CD14-positive monocyte (primary cell): Measurements from ENCODE around the gene SUSD2. TPM values are rescaled to one million over a fixed set of nuclear protein-coding genes. Genes with fewer than 3 reads are reported as not detected.

Source experiments
- DNase-seq, 3 donors: peaks; one replicate each; pipeline ENCODE4 v3.0.0-alpha.2; 2011 to 2022
- H2AFZ ChIP-seq: 2 replicates; pipeline ENCODE4 v1.6.0; 2012; ENCODE audit warnings: mild to moderate bottlenecking, low read depth, low read length, inconsistent platforms; ENCODE audit not compliant: insufficient read depth, poor library complexity, severe bottlenecking
- H3K27ac ChIP-seq, 2 donors: 1 replicate in 1 of 2; 2 replicates in 1 of 2; pipeline ENCODE4 v1.5.1; 2012 to 2013; ENCODE audit warnings: low read length in 2 of 2, control low read depth in 1 of 2, inconsistent platforms in 1 of 2, low read depth in 1 of 2, mild to moderate bottlenecking in 1 of 2
- H3K27me3 ChIP-seq, 2 donors: one replicate each; pipeline versions ENCODE4 v1.6.0 to v1.6.1; 2011 to 2013; ENCODE audit warnings: low read length in 2 of 2; ENCODE audit not compliant: control insufficient read depth in 2 of 2, insufficient read depth in 2 of 2
- H3K36me3 ChIP-seq, 2 donors: replicated peaks in 1 of 2; 1 replicate in 1 of 2; 2 replicates in 1 of 2; pipeline versions ENCODE4 v1.5.1 to v1.6.1; 2012 to 2013; ENCODE audit warnings: low read length in 2 of 2, control low read depth in 1 of 2, inconsistent platforms in 1 of 2, mild to moderate bottlenecking in 1 of 2; ENCODE audit not compliant: insufficient read depth in 2 of 2, control insufficient read depth in 1 of 2
- H3K4me1 ChIP-seq, 2 donors: 1 replicate in 1 of 2; 2 replicates in 1 of 2; pipeline versions ENCODE4 v1.5.1 to v1.6.1; 2012 to 2013; ENCODE audit warnings: low read length in 2 of 2, control low read depth in 1 of 2, inconsistent platforms in 1 of 2, mild to moderate bottlenecking in 1 of 2, moderate library complexity in 1 of 2; ENCODE audit not compliant: insufficient read depth in 2 of 2, control insufficient read depth in 1 of 2
- H3K4me2 ChIP-seq: replicated peaks from 2 replicates; pipeline ENCODE3; 2012; ENCODE audit warnings: low read length, moderate library complexity, mild to moderate bottlenecking; ENCODE audit not compliant: poor library complexity, severe bottlenecking; ENCODE audit errors: extremely low read depth
- H3K4me3 ChIP-seq, 3 experiments: fragments of 200-600 bp in 1 of 3; sonication (generic) in 1 of 3; replicated peaks in 1 of 3; 1 replicate in 2 of 3; 2 replicates in 1 of 3; pipeline ENCODE4 v1.5.1; 2011 to 2013; ENCODE audit warnings: low read length in 3 of 3, mild to moderate bottlenecking in 3 of 3, control low read depth in 2 of 3, low read depth in 2 of 3, inconsistent platforms in 1 of 3, moderate library complexity in 1 of 3
- H3K79me2 ChIP-seq: 2 replicates; pipeline ENCODE4 v1.6.0; 2012; ENCODE audit warnings: mild to moderate bottlenecking, control low read depth, inconsistent platforms, low read length, moderate library complexity; ENCODE audit not compliant: insufficient read depth
- H3K9ac ChIP-seq: 2 replicates; pipeline ENCODE4 v1.6.0; 2017; ENCODE audit warnings: low read length, mild to moderate bottlenecking; ENCODE audit not compliant: insufficient read depth, poor library complexity, severe bottlenecking
- H3K9me3 ChIP-seq, 2 donors: replicated peaks in 1 of 2; 1 replicate in 1 of 2; 2 replicates in 1 of 2; pipeline versions ENCODE4 v1.5.1 to v1.6.1; 2012 to 2013; ENCODE audit warnings: low read length in 2 of 2, control low read depth in 1 of 2; ENCODE audit not compliant: control insufficient read depth in 1 of 2, insufficient read depth in 1 of 2
- H4K20me1 ChIP-seq: 2 replicates; pipeline ENCODE4 v1.6.0; 2012; ENCODE audit warnings: mild to moderate bottlenecking, low read length, control low read depth, moderate library complexity; ENCODE audit not compliant: insufficient read depth
- H3K27ac Mint-ChIP-seq, 7 donors: one replicate each; pipeline ENCODE4 v1.8.0; 2020; ENCODE audit warnings: mild to moderate bottlenecking in 7 of 7, mixed read lengths in 7 of 7, moderate library complexity in 6 of 7, inconsistent platforms in 2 of 7
- H3K27me3 Mint-ChIP-seq, 3 donors: one replicate each; pipeline ENCODE4 v1.8.0; 2021 to 2022; ENCODE audit warnings: low read depth in 3 of 3, mild to moderate bottlenecking in 3 of 3, mixed read lengths in 3 of 3, moderate library complexity in 3 of 3, inconsistent platforms in 1 of 3
- H3K36me3 Mint-ChIP-seq, 2 donors: one replicate each; pipeline ENCODE4 v1.8.0; 2020; ENCODE audit warnings: mixed read lengths in 2 of 2, inconsistent platforms in 1 of 2, mild to moderate bottlenecking in 1 of 2
- H3K4me1 Mint-ChIP-seq: one replicate; pipeline ENCODE4 v1.8.0; 2020; ENCODE audit warnings: mild to moderate bottlenecking, mixed read lengths
- H3K4me3 Mint-ChIP-seq, 2 donors: one replicate each; pipeline ENCODE4 v1.8.0; 2020; ENCODE audit warnings: mild to moderate bottlenecking in 2 of 2, mixed read lengths in 2 of 2, moderate library complexity in 1 of 2
- H3K9me3 Mint-ChIP-seq, 7 donors: one replicate each; pipeline ENCODE4 v1.8.0; 2020 to 2022; ENCODE audit warnings: mixed read lengths in 7 of 7, mild to moderate bottlenecking in 6 of 7, moderate library complexity in 6 of 7, inconsistent platforms in 2 of 7
- CTCF ChIP-seq: fragments of 200-600 bp; IDR thresholded peaks from one replicate; pipeline ENCODE4 v1.8.0; 2022; ENCODE audit warnings: antibody characterized with exemption, mild to moderate bottlenecking
- WGBS: methylation state at CpG from one replicate; pipeline ENCODE4 v1.1.5; 2013; ENCODE audit warnings: missing lambda C conversion rate; ENCODE audit not compliant: insufficient coverage; 5-methylcytosine and 5-hydroxymethylcytosine counted together
- intact Hi-C, 2 donors: fragments of 100-400 bp; cut with micrococcal nuclease; formaldehyde crosslinking; loops; one replicate each; pipeline versions ENCODE4 v1.15.0 to v1.15.1; 2023
- polyA plus RNA-seq, 3 donors: library from polyadenylated mRNA; depleted of rRNA in 1 of 3; unstranded in 2 of 3; stranded (reverse) in 1 of 3; fragments of 300-500 nt in 2 of 3; fragments of >200 nt in 1 of 3; fragmentation: Illumina TruSeq in 2 of 3; gene quantifications; 1 replicate in 2 of 3; 2 replicates in 1 of 3; pipeline ENCODE4 v1.2.3, GENCODE V29; 2012 to 2021

The SUSD2 gene
- polyA plus RNA-seq, 3 donors, result 0.56 TPM; not detected in 2

- Mint-ChIP-seq H3K27ac (no peak overlapping the region), H3K27me3 (peaks cover 0 to 1% (median 0%) of the 10 kb centered on the region in 3 donors), H3K4me1 (no peaks in the 10 kb centered on the region), H3K36me3 (peaks cover 46 to 63% of the 10 kb centered on the region in 2 donors), H3K9me3 (no peaks in the 10 kb centered on the region), H3K4me3 (no peak overlapping the region)
- H3K36me3 ChIP-seq, result peaks cover 88 to 95% of the 10 kb centered on the region in 2 donors
- no peaks in the 10 kb centered on the region for H3K9me3 ChIP-seq
- H2AFZ ChIP-seq, result no peak overlapping the region
- H4K20me1 ChIP-seq, result peaks cover 33% of the 10 kb centered on the region
- no peak overlapping the region for H3K27ac ChIP-seq
- no peaks in the 10 kb centered on the region for H3K4me1 ChIP-seq
- H3K4me2 ChIP-seq, result no peak overlapping the region
- no peaks in the 10 kb centered on the region for H3K27me3 ChIP-seq
- H3K79me2 ChIP-seq, result no peaks in the 10 kb centered on the region
- no peak for TF ChIP-seq CTCF
- WGBS, result 96% methylated on average over 17 of the region's 20 CpGs
- no peak overlapping the region for H3K9ac ChIP-seq
- intact Hi-C loops, result no loop called here
- no peak overlapping the region for H3K4me3 ChIP-seq
- DNase-seq, result no peak
Measured at GRCh38 chr22:24166811-24167210, 14.5 kb upstream of the SUSD2 start.

- DNase-seq, result no peak
- Mint-ChIP-seq H3K9me3 (no peaks in the 10 kb centered on the region), H3K36me3 (peaks cover 48 to 71% of the 10 kb centered on the region in 2 donors), H3K4me3 (no peak overlapping the region), H3K27me3 (no peaks in the 10 kb centered on the region), H3K27ac (peak overlapping the region in 1 of 7 donors; percentile 26), H3K4me1 (no peaks in the 10 kb centered on the region)
- H3K27ac ChIP-seq, result no peak overlapping the region
- no peak overlapping the region for H3K4me3 ChIP-seq
- H3K27me3 ChIP-seq, result no peaks in the 10 kb centered on the region
- H4K20me1 ChIP-seq, result peaks cover 7% of the 10 kb centered on the region
- no peaks in the 10 kb centered on the region for H3K79me2 ChIP-seq
- H3K36me3 ChIP-seq, result peaks cover 89 to 93% of the 10 kb centered on the region in 2 donors
- no peak overlapping the region for H3K9ac ChIP-seq
- H3K4me2 ChIP-seq, result no peak overlapping the region
- H3K9me3 ChIP-seq, result no peaks in the 10 kb centered on the region
- no peaks in the 10 kb centered on the region for H3K4me1 ChIP-seq
- H2AFZ ChIP-seq, result no peak overlapping the region
- 85% methylated on average over 8 of the region's 12 CpGs for WGBS
- intact Hi-C loops, result loop anchor here in 1 of 2 donors (10.0 kb wide), 1 partner anchor 185 kb away; the partner anchor contains the start of gene GSTT2
- TF ChIP-seq CTCF, result no peak
Measured at GRCh38 chr22:24169439-24170058, 11.7 kb upstream of the SUSD2 start.
